HG03064 (cell line): ENCODE data around the gene RPL36.
"Not testable (repeated sequence)": the region's sequence is repeated elsewhere in the genome, so short reads cannot be mapped to it uniquely, and the experiment has no call there.

Source experiments
- ATAC-seq: cut with Tn5 transposase; IDR thresholded peaks from one replicate; pipeline ENCODE4 v1.9.1; 2021; ENCODE audit warnings: low read depth; ENCODE audit not compliant: unreplicated experiment

The RPL36 gene

GRCh38 chr19:5688262-5688881 lies 1.7 kb upstream of the RPL36 start:
- not testable (repeated sequence) for ATAC-seq

GRCh38 chr19:5690955-5691821 lies 1.1 kb downstream of the RPL36 start:
- no peak for ATAC-seq

GRCh38 chr19:5691822-5692722 lies 2.0 kb downstream of the RPL36 start:
- ATAC-seq = no peak

- ATAC-seq = no peak
These were observed 2.7 kb downstream of the RPL36 start for GRCh38 chr19:5692723-5693194.

GRCh38 chr19:5693195-5694166 lies 3.4 kb downstream of the RPL36 start:
- no peak for ATAC-seq

- no peak for ATAC-seq
These were observed 4.3 kb downstream of the RPL36 start for GRCh38 chr19:5694167-5694955.

- no peak for ATAC-seq
These were observed 5.0 kb downstream of the RPL36 start for GRCh38 chr19:5694956-5695648.

- no peak for ATAC-seq
These were observed 5.6 kb downstream of the RPL36 start for GRCh38 chr19:5695649-5696195.

GRCh38 chr19:5696196-5697021 lies 6.3 kb downstream of the RPL36 start:
- ATAC-seq = no peak

- ATAC-seq = no peak
These were observed 7.2 kb downstream of the RPL36 start for GRCh38 chr19:5697022-5697889.

GRCh38 chr19:5697890-5698634 lies 8.0 kb downstream of the RPL36 start:
- no peak for ATAC-seq

GRCh38 chr19:5698635-5699422 lies 8.7 kb downstream of the RPL36 start:
- ATAC-seq = no peak

- ATAC-seq = no peak
These were observed 10.5 kb downstream of the RPL36 start for GRCh38 chr19:5700455-5701092.

GRCh38 chr19:5702053-5702410 lies 11.9 kb downstream of the RPL36 start:
- ATAC-seq = not testable (repeated sequence)
